Calu3 (cell line): Measurements from ENCODE around the gene ZNF681. TPM values are rescaled to one million over a fixed set of nuclear protein-coding genes. Genes with fewer than 3 reads are reported as not detected.

Experiments
- BruUV-seq: library from RNA; stranded (reverse); fragments of 400-500 nt; replicated peaks from 2 replicates; lab custom pipeline; 2021; lab: Mats Ljungman, UMichigan
- CTCF ChIA-PET: fragments of 300-600 bp; sonication (Branson Sonifier 250); formaldehyde crosslinking; loops from one replicate; lab custom pipeline; 2022; ENCODE audit warnings: antibody characterized with exemption; lab: Charles Lee
- DNase-seq: peaks from one replicate; pipeline ENCODE4 v3.0.0; 2022
- H3K27ac Mint-ChIP-seq: one replicate; pipeline ENCODE4 v1.8.0; 2022; ENCODE audit warnings: mixed read lengths; ENCODE audit not compliant: unreplicated experiment
- H3K27me3 Mint-ChIP-seq: one replicate; pipeline ENCODE4 v1.8.0; 2022; ENCODE audit warnings: mixed read lengths; ENCODE audit not compliant: unreplicated experiment
- H3K36me3 Mint-ChIP-seq: one replicate; pipeline ENCODE4 v1.8.0; 2022; ENCODE audit warnings: mild to moderate bottlenecking, moderate library complexity, mixed read lengths; ENCODE audit not compliant: insufficient read depth, unreplicated experiment
- H3K4me1 Mint-ChIP-seq: one replicate; pipeline ENCODE4 v1.8.0; 2022; ENCODE audit warnings: mild to moderate bottlenecking, low read depth, mixed read lengths; ENCODE audit not compliant: unreplicated experiment
- H3K4me3 Mint-ChIP-seq: one replicate; pipeline ENCODE4 v1.8.0; 2022; ENCODE audit warnings: mild to moderate bottlenecking, low read depth, moderate library complexity, mixed read lengths; ENCODE audit not compliant: unreplicated experiment
- H3K9me3 Mint-ChIP-seq: one replicate; pipeline ENCODE4 v1.8.0; 2022; ENCODE audit warnings: low read depth, mixed read lengths; ENCODE audit not compliant: unreplicated experiment
- intact Hi-C: fragments of 100-400 bp; cut with micrococcal nuclease; formaldehyde crosslinking; loops from one replicate; pipeline ENCODE4 v1.10.0; 2022; ENCODE audit not compliant: unreplicated experiment
- total RNA-seq: library from RNA; stranded (reverse); gene quantifications from 2 replicates; pipeline ENCODE4 v1.2.3, GENCODE V29; 2022
- TF ChIP-seq, protein P1 (sequence below): fragments of 200-600 bp; IDR thresholded peaks from one replicate; pipeline ENCODE4 v1.8.0; 2022; ENCODE audit warnings: antibody characterized with exemption; ENCODE audit not compliant: unreplicated experiment

The ZNF681 gene
- total RNA-seq, 1 experiment from 2014 or later: 6.9 TPM

- CTCF ChIA-PET: no interaction called here
- Mint-ChIP-seq H3K27me3 (no peaks in the 10 kb centered on the region), H3K27ac (no peak overlapping the region), H3K36me3 (peaks cover 9% of the 10 kb centered on the region), H3K4me1 (no peaks in the 10 kb centered on the region), H3K9me3 (peaks cover 4% of the 10 kb centered on the region), H3K4me3 (no peak overlapping the region)
- BruUV-seq: no TSS peak
- no peak for DNase-seq
- intact Hi-C loops: loop anchor here (10.0 kb wide), 1 partner anchor 347 kb away; no protein-coding TSS in a partner anchor
- TF ChIP-seq, protein P1, sequence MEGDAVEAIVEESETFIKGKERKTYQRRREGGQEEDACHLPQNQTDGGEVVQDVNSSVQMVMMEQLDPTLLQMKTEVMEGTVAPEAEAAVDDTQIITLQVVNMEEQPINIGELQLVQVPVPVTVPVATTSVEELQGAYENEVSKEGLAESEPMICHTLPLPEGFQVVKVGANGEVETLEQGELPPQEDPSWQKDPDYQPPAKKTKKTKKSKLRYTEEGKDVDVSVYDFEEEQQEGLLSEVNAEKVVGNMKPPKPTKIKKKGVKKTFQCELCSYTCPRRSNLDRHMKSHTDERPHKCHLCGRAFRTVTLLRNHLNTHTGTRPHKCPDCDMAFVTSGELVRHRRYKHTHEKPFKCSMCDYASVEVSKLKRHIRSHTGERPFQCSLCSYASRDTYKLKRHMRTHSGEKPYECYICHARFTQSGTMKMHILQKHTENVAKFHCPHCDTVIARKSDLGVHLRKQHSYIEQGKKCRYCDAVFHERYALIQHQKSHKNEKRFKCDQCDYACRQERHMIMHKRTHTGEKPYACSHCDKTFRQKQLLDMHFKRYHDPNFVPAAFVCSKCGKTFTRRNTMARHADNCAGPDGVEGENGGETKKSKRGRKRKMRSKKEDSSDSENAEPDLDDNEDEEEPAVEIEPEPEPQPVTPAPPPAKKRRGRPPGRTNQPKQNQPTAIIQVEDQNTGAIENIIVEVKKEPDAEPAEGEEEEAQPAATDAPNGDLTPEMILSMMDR: no peak
These were observed 12.6 kb upstream of the ZNF681 start for GRCh38 chr19:23771316-23771715.

DNA sequence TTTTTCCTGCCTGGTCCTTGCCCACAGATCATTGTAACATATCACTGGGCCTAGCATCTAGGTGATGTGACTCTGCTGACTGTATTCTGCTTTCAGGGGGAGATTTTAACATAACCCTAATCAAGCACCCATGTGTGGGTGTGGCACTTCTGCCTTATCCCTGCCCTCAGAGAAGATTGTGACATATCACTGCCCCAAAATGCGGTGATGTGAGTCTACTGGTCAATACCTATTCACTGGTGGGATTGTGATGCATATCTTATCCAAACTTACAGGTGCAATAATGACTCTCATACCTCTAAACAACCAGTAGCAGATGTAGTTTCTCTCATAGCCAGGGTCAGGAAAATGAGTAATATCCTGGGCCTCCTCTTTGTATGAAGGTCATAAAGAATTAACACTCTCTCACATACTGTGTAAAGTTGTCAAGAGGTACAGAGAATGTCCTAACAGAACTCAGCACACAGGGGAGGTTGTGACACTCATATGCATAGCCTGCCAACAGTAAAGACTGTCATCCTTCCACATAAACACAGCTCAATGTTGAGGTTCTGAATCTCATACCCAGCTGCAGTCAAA lies 12.1 kb upstream of the ZNF681 start:
- TF ChIP-seq, protein P1: no peak
- Mint-ChIP-seq H3K4me3 (no peak overlapping the region), H3K4me1 (no peaks in the 10 kb centered on the region), H3K9me3 (peaks cover 4% of the 10 kb centered on the region), H3K27ac (no peak overlapping the region), H3K27me3 (no peaks in the 10 kb centered on the region), H3K36me3 (peaks cover 9% of the 10 kb centered on the region)
- intact Hi-C loops: loop anchor here (10.0 kb wide), 1 partner anchor 346 kb away; no protein-coding TSS in a partner anchor
- no TSS peak for BruUV-seq
- CTCF ChIA-PET: no interaction called here
- no peak for DNase-seq

DNA sequence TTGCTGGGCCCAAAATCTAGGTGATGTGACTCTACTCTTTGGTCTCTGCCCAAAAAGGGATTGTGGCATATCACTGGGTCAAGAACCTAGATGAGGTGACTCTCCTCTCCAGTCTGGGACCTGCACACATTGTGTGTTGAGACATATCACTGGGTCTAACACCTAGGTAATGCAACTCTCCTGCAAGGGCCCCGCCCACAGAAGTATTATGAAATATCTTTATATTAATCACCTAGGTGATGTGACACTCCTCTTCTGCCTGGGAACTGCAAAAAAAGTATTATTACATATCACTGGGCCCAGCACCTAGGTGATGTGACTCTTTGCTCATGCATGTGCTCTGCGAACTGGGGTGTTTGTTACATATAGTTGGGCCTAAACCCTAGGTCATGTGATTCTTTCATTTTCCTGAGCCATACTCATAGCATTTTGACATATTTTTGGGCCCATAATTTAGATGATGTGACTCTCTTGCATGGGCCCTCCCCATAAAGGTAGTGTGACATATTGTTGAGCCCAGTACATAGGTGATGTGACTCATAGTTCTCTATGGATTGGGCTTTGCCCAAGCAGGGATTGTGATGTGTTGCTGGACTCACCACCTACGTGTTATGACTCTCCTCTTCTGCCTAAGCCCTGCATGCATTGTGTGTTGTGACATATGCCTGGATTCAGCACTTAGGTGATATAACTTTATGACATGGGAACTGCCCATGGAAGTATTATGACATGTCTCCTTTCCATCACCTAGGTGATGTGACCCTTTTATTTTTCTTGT lies 11.2 kb upstream of the ZNF681 start:
- Mint-ChIP-seq H3K4me3 (no peak overlapping the region), H3K4me1 (peaks cover 2% of the 10 kb centered on the region), H3K27me3 (no peaks in the 10 kb centered on the region), H3K36me3 (peaks cover 10% of the 10 kb centered on the region), H3K27ac (no peak overlapping the region), H3K9me3 (peaks cover 6% of the 10 kb centered on the region)
- DNase-seq: no peak
- intact Hi-C loops: loop anchor here (10.0 kb wide), 1 partner anchor 345 kb away; no protein-coding TSS in a partner anchor
- TF ChIP-seq, protein P1: no peak
- CTCF ChIA-PET: no interaction called here
- BruUV-seq: no TSS peak

GRCh38 chr19:23766951-23767350 lies 8.3 kb upstream of the ZNF681 start:
- intact Hi-C loops: no loop called here
- no peak overlapping the region for H3K27ac Mint-ChIP-seq
- CTCF ChIA-PET: no interaction called here
- no peak for DNase-seq
- BruUV-seq: no TSS peak
- peaks cover 8% of the 10 kb centered on the region for H3K4me1 Mint-ChIP-seq
- H3K27me3 Mint-ChIP-seq: no peaks in the 10 kb centered on the region
- peaks cover 32% of the 10 kb centered on the region for H3K36me3 Mint-ChIP-seq
- no peak overlapping the region for H3K4me3 Mint-ChIP-seq
- TF ChIP-seq, protein P1: no peak
- H3K9me3 Mint-ChIP-seq: peaks cover 6% of the 10 kb centered on the region
